Measurements from ENCODE around the gene HLA-DMB. TPM values are rescaled to one million over a fixed set of nuclear protein-coding genes. Genes with fewer than 3 reads are reported as not detected.

Gene HLA-DMB
- total and polyA plus RNA-seq, 10 of the 15 experiments (the other 5 are each of a cell fraction or from before 2014, with no cell fraction given), result 114 to 173 (median 150) TPM

GRCh38 chr6:32971581-32972352 lies 30.9 kb upstream of the HLA-DMB start (continued):
- TF ChIP-seq, protein P1, sequence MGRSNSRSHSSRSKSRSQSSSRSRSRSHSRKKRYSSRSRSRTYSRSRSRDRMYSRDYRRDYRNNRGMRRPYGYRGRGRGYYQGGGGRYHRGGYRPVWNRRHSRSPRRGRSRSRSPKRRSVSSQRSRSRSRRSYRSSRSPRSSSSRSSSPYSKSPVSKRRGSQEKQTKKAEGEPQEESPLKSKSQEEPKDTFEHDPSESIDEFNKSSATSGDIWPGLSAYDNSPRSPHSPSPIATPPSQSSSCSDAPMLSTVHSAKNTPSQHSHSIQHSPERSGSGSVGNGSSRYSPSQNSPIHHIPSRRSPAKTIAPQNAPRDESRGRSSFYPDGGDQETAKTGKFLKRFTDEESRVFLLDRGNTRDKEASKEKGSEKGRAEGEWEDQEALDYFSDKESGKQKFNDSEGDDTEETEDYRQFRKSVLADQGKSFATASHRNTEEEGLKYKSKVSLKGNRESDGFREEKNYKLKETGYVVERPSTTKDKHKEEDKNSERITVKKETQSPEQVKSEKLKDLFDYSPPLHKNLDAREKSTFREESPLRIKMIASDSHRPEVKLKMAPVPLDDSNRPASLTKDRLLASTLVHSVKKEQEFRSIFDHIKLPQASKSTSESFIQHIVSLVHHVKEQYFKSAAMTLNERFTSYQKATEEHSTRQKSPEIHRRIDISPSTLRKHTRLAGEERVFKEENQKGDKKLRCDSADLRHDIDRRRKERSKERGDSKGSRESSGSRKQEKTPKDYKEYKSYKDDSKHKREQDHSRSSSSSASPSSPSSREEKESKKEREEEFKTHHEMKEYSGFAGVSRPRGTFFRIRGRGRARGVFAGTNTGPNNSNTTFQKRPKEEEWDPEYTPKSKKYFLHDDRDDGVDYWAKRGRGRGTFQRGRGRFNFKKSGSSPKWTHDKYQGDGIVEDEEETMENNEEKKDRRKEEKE (IDR thresholded peaks at IDR 0.05), result peak; percentile 55; the same call in 1 of the 2 replicates
- TF ChIP-seq, protein P2, sequence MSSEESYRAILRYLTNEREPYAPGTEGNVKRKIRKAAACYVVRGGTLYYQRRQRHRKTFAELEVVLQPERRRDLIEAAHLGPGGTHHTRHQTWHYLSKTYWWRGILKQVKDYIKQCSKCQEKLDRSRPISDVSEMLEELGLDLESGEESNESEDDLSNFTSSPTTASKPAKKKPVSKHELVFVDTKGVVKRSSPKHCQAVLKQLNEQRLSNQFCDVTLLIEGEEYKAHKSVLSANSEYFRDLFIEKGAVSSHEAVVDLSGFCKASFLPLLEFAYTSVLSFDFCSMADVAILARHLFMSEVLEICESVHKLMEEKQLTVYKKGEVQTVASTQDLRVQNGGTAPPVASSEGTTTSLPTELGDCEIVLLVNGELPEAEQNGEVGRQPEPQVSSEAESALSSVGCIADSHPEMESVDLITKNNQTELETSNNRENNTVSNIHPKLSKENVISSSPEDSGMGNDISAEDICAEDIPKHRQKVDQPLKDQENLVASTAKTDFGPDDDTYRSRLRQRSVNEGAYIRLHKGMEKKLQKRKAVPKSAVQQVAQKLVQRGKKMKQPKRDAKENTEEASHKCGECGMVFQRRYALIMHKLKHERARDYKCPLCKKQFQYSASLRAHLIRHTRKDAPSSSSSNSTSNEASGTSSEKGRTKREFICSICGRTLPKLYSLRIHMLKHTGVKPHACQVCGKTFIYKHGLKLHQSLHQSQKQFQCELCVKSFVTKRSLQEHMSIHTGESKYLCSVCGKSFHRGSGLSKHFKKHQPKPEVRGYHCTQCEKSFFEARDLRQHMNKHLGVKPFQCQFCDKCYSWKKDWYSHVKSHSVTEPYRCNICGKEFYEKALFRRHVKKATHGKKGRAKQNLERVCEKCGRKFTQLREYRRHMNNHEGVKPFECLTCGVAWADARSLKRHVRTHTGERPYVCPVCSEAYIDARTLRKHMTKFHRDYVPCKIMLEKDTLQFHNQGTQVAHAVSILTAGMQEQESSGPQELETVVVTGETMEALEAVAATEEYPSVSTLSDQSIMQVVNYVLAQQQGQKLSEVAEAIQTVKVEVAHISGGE (CRISPR knock-in tag; IDR thresholded peaks at IDR 0.05), result peak; percentile 56
- TF ChIP-seq RFX5 (IDR thresholded peaks at IDR 0.05; ENCODE audit: low read depth, low read length) (peak; percentile 98), SUZ12 (IDR thresholded peaks at IDR 0.05; ENCODE audit: unreplicated experiment) (no peak), REST (IDR thresholded peaks at IDR 0.05; ENCODE audit: low read depth, low read length) (peak; percentile 61), SIN3A (IDR thresholded peaks at IDR 0.05; ENCODE audit: low read depth, low read length) (0 out of 2 replicates have a peak, but pooled peaks have one; percentile 1), STAT1 (conservative IDR thresholded peaks at IDR 0.05) (no peak), EZH2 (IDR thresholded peaks at IDR 0.05; ENCODE audit: borderline replicate concordance, control insufficient read depth, low read depth, low read length) (no peak), DPF2 (IDR thresholded peaks at IDR 0.05) (peak; percentile 83), JUND (IDR thresholded peaks at IDR 0.05; ENCODE audit: low read depth, low read length) (peak; percentile 98)
- TF ChIP-seq, protein P3, sequence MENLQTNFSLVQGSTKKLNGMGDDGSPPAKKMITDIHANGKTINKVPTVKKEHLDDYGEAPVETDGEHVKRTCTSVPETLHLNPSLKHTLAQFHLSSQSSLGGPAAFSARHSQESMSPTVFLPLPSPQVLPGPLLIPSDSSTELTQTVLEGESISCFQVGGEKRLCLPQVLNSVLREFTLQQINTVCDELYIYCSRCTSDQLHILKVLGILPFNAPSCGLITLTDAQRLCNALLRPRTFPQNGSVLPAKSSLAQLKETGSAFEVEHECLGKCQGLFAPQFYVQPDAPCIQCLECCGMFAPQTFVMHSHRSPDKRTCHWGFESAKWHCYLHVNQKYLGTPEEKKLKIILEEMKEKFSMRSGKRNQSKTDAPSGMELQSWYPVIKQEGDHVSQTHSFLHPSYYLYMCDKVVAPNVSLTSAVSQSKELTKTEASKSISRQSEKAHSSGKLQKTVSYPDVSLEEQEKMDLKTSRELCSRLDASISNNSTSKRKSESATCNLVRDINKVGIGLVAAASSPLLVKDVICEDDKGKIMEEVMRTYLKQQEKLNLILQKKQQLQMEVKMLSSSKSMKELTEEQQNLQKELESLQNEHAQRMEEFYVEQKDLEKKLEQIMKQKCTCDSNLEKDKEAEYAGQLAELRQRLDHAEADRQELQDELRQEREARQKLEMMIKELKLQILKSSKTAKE (IDR thresholded peaks at IDR 0.05; ENCODE audit: low read depth, poor library complexity, severe bottlenecking), result peak; percentile 70

All from GM12878 (cell line).